NCI-H2227 (cell line): Measurements from ENCODE around the gene SMC4.

ENCODE experiments used
- DNase-seq: peaks from one replicate; lab custom pipeline; 2025; ENCODE audit not compliant: unreplicated experiment; lab: John Stamatoyannopoulos, UW

Gene SMC4

DNA sequence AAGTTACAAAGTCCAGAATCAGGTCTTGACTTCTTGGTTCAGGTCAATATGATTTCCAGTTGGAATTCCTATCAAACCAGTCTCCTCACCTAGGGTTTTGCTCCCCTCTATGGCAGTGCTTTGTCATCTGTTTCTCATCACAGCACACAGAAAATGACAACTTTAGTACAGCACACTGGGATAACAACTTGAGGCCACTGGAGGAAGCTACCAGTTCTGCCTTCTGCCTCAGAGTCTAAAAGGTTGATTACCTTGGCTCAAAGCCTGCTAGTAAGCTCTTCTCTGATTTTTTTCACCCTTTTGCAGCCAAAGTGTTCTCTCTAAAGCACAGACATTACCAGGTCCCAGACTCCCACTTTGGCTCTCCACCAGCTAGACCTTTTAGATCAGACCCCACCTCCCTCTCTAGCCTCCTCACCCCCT, 75.0 kb downstream of the SMC4 start:
- DNase-seq = no peak

DNA sequence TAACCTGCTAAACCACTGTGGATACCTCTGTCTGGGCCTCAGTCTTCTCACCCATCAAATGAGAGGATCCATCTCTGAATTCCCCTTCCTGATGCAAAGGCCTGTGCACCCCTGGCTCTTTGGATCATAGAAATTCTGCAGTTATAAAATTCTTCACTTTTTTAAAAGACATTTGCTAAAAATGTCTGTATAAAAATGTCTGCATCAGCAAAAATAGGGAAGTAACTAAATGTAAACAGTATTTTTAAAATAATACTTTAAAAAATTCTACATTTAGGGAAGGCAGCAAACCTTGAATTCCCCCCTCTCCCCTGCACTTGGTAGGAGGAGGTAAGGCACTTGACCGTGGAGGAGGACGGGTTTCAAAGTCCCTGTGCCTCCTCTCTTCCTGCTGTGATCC, 75.7 kb downstream of the SMC4 start:
- no peak for DNase-seq

DNA sequence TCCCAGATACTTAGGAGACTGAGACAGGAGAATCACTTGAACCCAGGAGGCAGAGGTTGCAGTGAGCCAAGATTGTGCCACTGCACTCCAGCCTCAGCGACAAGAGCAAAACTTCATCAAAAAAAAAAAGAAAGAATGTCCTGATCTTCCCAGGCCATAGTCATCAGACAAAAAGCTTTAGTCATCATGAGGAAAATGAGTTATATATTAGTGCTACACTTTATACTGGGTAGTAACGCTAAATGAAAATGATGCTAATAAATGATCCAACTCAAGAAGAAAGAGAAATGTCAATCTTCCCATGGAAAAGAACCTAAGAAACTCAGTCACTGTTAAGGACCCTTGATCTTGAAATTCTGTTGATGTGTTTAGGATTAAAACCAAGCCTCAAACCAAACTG, 76.4 kb downstream of the SMC4 start:
- no peak for DNase-seq

DNA sequence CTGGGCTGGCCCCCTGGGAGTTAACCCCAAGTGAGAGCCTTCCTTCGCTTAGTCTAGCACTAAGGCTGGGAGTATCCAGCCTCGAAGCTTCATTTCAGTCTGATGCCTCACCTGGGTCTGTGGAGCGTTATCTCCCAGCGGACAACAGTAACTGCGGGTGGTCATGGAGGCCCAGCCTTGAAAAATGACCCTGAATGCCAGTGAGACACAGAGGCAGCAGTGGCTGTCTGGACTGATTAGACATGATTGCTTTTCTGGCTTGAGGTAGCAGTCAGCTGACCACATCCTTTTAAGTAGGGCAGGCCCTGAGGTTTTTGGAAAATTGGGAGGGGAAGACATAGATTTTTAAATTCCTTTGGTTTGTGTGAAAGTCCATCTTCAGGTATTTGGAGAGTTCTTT, 78.3 kb downstream of the SMC4 start:
- no peak for DNase-seq

DNA sequence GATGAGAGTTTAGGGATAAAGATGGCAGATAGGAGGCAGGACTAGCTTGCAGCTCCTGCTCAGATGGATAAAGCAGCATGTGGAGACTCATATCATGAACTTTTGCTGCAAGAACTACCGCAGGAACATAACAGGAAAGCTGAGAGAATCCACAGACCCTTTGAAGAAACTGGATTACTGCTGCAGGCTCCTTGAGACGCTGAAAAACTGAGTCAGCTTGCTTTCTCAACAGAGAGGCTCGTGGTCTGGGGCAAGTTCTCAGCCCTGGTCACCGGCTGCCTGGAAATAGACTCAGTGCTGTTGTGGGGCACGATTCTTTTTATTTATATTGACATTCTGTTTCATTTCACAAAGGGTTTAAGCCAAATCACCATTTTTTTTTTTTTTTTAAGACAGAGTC, 78.9 kb downstream of the SMC4 start:
- DNase-seq = no peak

DNA sequence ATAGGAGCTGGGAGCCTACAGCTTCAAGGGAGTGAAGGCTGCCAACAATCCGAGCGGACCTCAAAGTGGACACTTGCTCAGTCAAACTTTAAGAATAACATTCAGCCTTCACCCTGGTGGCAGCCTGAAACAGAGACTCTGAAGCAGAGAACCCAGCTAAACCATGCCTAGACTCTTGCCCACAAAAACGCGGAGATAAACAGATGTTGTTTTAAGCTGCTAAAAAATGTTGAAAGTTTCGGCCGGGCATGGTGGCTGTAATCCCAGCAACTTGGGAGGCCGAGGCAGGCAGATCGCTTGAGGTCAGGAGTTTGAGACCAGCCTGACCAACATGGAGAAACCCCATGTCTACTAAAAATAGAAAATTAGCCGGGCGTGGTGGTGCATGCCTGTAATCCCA, 79.9 kb downstream of the SMC4 start:
- DNase-seq = no peak

DNA sequence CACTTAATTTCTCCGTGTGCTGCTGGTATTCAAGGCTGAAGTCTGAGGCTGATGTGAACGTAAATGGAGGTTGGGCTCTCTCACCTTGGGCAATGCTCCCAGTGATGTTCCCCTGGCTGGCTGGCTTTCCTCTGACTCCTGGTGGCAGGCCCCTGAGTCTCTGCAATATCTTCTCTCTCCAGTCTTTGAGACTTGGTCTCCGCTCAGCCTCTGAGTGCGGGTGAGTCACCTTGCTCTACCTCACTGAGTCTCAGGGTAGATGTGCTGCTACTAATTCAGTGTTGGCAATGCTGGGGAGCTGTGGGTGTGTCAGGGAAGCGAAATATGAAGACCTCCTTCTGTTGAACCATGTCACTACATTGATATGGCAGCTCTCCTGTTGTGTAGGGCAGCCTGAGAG, 81.5 kb downstream of the SMC4 start:
- no peak for DNase-seq

DNA sequence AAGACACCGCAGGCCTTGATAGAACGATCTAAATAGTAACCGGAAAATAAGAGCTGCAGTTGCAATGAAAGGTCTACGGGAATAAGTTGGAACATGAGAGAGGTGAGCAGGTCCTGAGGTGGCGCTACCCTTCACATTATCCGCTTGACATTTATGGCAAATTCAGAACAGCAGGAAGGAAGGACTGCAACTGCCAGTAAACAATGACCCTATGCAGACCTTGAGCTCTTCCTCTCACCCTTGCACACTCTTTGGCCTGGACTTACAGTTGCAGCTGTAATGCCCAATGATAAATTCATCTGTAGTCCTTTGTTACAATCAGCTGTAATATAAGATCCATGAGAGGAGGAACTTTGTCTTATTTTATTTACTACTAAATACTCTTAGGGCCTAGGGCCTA, 82.4 kb downstream of the SMC4 start:
- DNase-seq = no peak

DNA sequence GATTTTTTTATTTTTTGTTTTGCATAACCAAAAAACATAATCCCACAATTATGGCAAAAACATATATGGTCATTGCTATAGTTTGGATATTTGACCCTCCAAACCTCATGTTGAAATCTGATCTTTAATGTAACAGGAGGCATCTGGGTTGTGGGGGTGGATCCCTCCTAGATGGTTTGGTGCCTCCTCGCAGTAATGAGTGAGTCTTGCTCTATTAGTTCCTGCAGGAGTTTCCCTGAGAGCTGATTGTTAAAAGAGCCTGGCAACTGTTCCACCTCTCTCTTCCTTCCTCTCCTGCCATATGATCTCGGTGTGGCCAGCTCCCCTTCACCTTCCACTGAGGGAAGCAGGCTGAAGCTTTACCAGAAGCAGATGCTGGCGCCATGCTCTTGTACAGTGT, 83.3 kb downstream of the SMC4 start:
- no peak for DNase-seq
